Esophagus squamous epithelium (tissue), 5 donors: ENCODE data around the gene VAT1. TPM values are rescaled to one million over a fixed set of nuclear protein-coding genes. Genes with fewer than 3 reads are reported as not detected.

Experiments
- DNase-seq: peaks from one replicate; lab custom pipeline; 2025; lab: John Stamatoyannopoulos, UW
- H3K27ac ChIP-seq, 4 donors: fragments of 200-600 bp; sonication (generic); one replicate each; pipeline ENCODE4 v1.5.1; 2016 to 2019; ENCODE audit warnings: mild to moderate bottlenecking in 1 of 4
- H3K27me3 ChIP-seq, 4 donors: fragments of 200-600 bp; sonication (generic); 1 replicate in 3 of 4; 2 replicates in 1 of 4; pipeline versions ENCODE4 v1.5.1 to v1.6.0; 2017 to 2021; ENCODE audit warnings: antibody characterized with exemption in 1 of 4
- H3K36me3 ChIP-seq, 3 donors: fragments of 200-600 bp; sonication (generic); one replicate each; pipeline ENCODE4 v1.5.1; 2016 to 2019
- H3K4me1 ChIP-seq, 3 donors: fragments of 200-600 bp; sonication (generic); one replicate each; pipeline ENCODE4 v1.5.1; 2017 to 2019
- H3K4me3 ChIP-seq, 4 donors: fragments of 200-600 bp; sonication (generic); 1 replicate in 3 of 4; 2 replicates in 1 of 4; pipeline ENCODE4 v1.5.1; 2016 to 2019; ENCODE audit warnings: mild to moderate bottlenecking in 2 of 4, moderate library complexity in 1 of 4
- H3K9me3 ChIP-seq, 3 donors: fragments of 200-600 bp; sonication (generic); one replicate each; pipeline ENCODE4 v1.5.1; 2016 to 2019
- CTCF ChIP-seq, 6 experiments: fragments of 450-650 bp in 4 of 6; fragments of 200-600 bp in 2 of 6; sonication (generic) in 2 of 6; IDR thresholded peaks; one replicate each; pipeline ENCODE4 v1.5.1; 2016 to 2019; ENCODE audit warnings: antibody characterized with exemption in 6 of 6, mild to moderate bottlenecking in 4 of 6, moderate library complexity in 4 of 6
- POLR2A ChIP-seq, 4 donors: fragments of 450-650 bp; IDR thresholded peaks; one replicate each; pipeline ENCODE4 v1.6.1; 2017; ENCODE audit warnings: antibody characterized with exemption in 4 of 4, mild to moderate bottlenecking in 4 of 4, moderate library complexity in 3 of 4
- WGBS, 2 donors: methylation state at CpG; one replicate each; pipeline ENCODE4 v1.1.5; 2018; 5-methylcytosine and 5-hydroxymethylcytosine counted together
- intact Hi-C: fragments of 100-400 bp; cut with DNase I; formaldehyde crosslinking; loops from one replicate; pipeline ENCODE4 v1.15.0; 2022
- total RNA-seq, 4 donors: library from RNA; depleted of rRNA; stranded (reverse); fragments of >200 nt; gene quantifications; one replicate each; pipeline ENCODE4 v1.1.0, GENCODE V29; 2016
- donor health status: DM: yes; HTN: yes; CAD: no.

VAT1 gene
- total RNA-seq, 4 donors from 2014 or later, result 50.5 to 154 (median 110) TPM

GRCh38 chr17:43019418-43019817 is 2.8 kb downstream of the VAT1 start:
- Histone ChIP-seq H3K4me1 (peaks cover 14 to 77% (median 48%) of the 10 kb centered on the region in 3 donors), H3K9me3 (no peaks in the 10 kb centered on the region), H3K27ac (peak overlapping the region; percentile 46 to 92 (median 86)), H3K27me3 (no peaks in the 10 kb centered on the region), H3K36me3 (peaks cover 5 to 40% (median 7%) of the 10 kb centered on the region in 3 donors), H3K4me3 (peak overlapping the region in 3 of 4 donors; percentile 2 to 97 (median 88))
- DNase-seq, result no peak
- WGBS, 2 donors, result 35 to 40% methylated on average over 7 of the region's 7 CpGs
- intact Hi-C loops, result no loop called here
- TF ChIP-seq CTCF (IDR thresholded peaks at IDR 0.05) (no peak), POLR2A (IDR thresholded peaks at IDR 0.05) (no peak)

GRCh38 chr17:43018932-43019331 is 3.3 kb downstream of the VAT1 start:
- peak overlapping the region in 1 of 4 donors; percentile 88 for H3K4me3 ChIP-seq
- intact Hi-C loops, result no loop called here
- no peak for DNase-seq
- TF ChIP-seq CTCF (IDR thresholded peaks at IDR 0.05) (no peak), POLR2A (IDR thresholded peaks at IDR 0.05) (no peak)
- WGBS, 2 donors, result 35 to 38% methylated on average over 4 of the region's 4 CpGs
- H3K9me3 ChIP-seq, result no peaks in the 10 kb centered on the region
- H3K27me3 ChIP-seq, result no peaks in the 10 kb centered on the region
- peak overlapping the region in 3 of 4 donors; percentile 38 to 92 (median 90) for H3K27ac ChIP-seq
- peaks cover 7 to 45% (median 7%) of the 10 kb centered on the region in 3 donors for H3K36me3 ChIP-seq
- peaks cover 16 to 77% (median 47%) of the 10 kb centered on the region in 3 donors for H3K4me1 ChIP-seq

- intact Hi-C loops, result no loop called here
- H3K36me3 ChIP-seq, result peaks cover 7 to 52% (median 14%) of the 10 kb centered on the region in 3 donors
- no peaks in the 10 kb centered on the region for H3K27me3 ChIP-seq
- H3K9me3 ChIP-seq, result no peaks in the 10 kb centered on the region
- WGBS, 2 donors, result 53 to 63% methylated on average over 12 to 17 of the region's 19 CpGs
- H3K4me1 ChIP-seq, result peaks cover 18 to 80% (median 50%) of the 10 kb centered on the region in 3 donors
- peak overlapping the region in 3 of 4 donors; percentile 38 to 92 (median 90) for H3K27ac ChIP-seq
- no peak for TF ChIP-seq POLR2A (IDR thresholded peaks at IDR 0.05)
- TF ChIP-seq CTCF (IDR thresholded peaks at IDR 0.05), result no peak
- no peak overlapping the region for H3K4me3 ChIP-seq
- DNase-seq, result no peak
Observed at GRCh38 chr17:43018008-43018853, 4.0 kb downstream of the VAT1 start.

GRCh38 chr17:43016216-43016615 is 6.0 kb downstream of the VAT1 start:
- Histone ChIP-seq H3K27ac (peak overlapping the region in 3 of 4 donors; percentile 41 to 86 (median 73)), H3K4me1 (peaks cover 18 to 83% (median 45%) of the 10 kb centered on the region in 3 donors), H3K27me3 (no peaks in the 10 kb centered on the region), H3K9me3 (no peaks in the 10 kb centered on the region), H3K36me3 (peaks cover 7 to 67% (median 19%) of the 10 kb centered on the region in 3 donors), H3K4me3 (no peak overlapping the region)
- TF ChIP-seq CTCF (IDR thresholded peaks at IDR 0.05) (no peak), POLR2A (IDR thresholded peaks at IDR 0.05) (no peak)
- no peak for DNase-seq
- intact Hi-C loops, result no loop called here
- WGBS, 2 donors, result 93% methylated on average over 5 of the region's 7 CpGs; no CpG with 5 or more reads in 1 of the 2 donors

GRCh38 chr17:43015579-43015978 is 6.6 kb downstream of the VAT1 start:
- 65 to 67% methylated on average over 9 of the region's 9 CpGs for WGBS, 2 donors
- intact Hi-C loops, result no loop called here
- TF ChIP-seq CTCF (IDR thresholded peaks at IDR 0.05), result no peak
- TF ChIP-seq POLR2A (IDR thresholded peaks at IDR 0.05), result no peak
- Histone ChIP-seq H3K4me3 (no peak overlapping the region), H3K9me3 (no peaks in the 10 kb centered on the region), H3K27ac (peak overlapping the region; percentile 26 to 86 (median 57)), H3K4me1 (peaks cover 18 to 82% (median 46%) of the 10 kb centered on the region in 3 donors), H3K27me3 (no peaks in the 10 kb centered on the region), H3K36me3 (peaks cover 7 to 67% (median 19%) of the 10 kb centered on the region in 3 donors)
- no peak for DNase-seq
